H1 (cell line): ENCODE measurements around the gene CHMP5. TPM values are rescaled to one million over a fixed set of nuclear protein-coding genes. Genes with fewer than 3 reads are reported as not detected.

Experiments
- CHD1 ChIP-seq: IDR thresholded peaks from 2 replicates; pipeline ENCODE4 v1.6.1; 2012; ENCODE audit warnings: low read depth, low read length, improper control_type of control experiment
- HDAC6 ChIP-seq: IDR thresholded peaks from one replicate; pipeline ENCODE4 v1.7.1; 2012; ENCODE audit warnings: low read depth, mild to moderate bottlenecking, inconsistent platforms, low read length, moderate library complexity
- KDM4A ChIP-seq: IDR thresholded peaks from one replicate; pipeline ENCODE4 v1.7.1; 2012; ENCODE audit warnings: low read depth, mild to moderate bottlenecking, moderate library complexity, low read length, inconsistent platforms; ENCODE audit not compliant: severe bottlenecking
- KDM5A ChIP-seq: fragments of 200-600 bp; IDR thresholded peaks from 2 replicates; pipeline ENCODE4 v1.7.1; 2012; ENCODE audit warnings: mild to moderate bottlenecking, low read length, inconsistent platforms, mixed read lengths
- MAFK ChIP-seq: IDR thresholded peaks from 2 replicates; pipeline ENCODE4 v1.6.1; 2012; ENCODE audit warnings: low read depth, mild to moderate bottlenecking, improper control_type of control experiment, low read length
- NRF1 ChIP-seq: IDR thresholded peaks from 2 replicates; pipeline ENCODE4 v1.6.1; 2011; ENCODE audit warnings: mild to moderate bottlenecking, low read depth, low read length, improper control_type of control experiment
- POLR2AphosphoS5 ChIP-seq: IDR thresholded peaks from 2 replicates; pipeline ENCODE4 v1.6.1; 2011; ENCODE audit warnings: low read depth, low read length
- SIX5 ChIP-seq: IDR thresholded peaks from 2 replicates; pipeline ENCODE4 v1.6.1; 2011; ENCODE audit warnings: mild to moderate bottlenecking, low read depth, low read length
- SP4 ChIP-seq: IDR thresholded peaks from 2 replicates; pipeline ENCODE4 v1.6.1; 2012; ENCODE audit warnings: low read length, inconsistent platforms
- SUZ12 ChIP-seq: fragments of 200-600 bp; sonication (generic); IDR thresholded peaks from 2 replicates; pipeline ENCODE4 v1.6.1; 2012; ENCODE audit warnings: mild to moderate bottlenecking, inconsistent platforms, low read length, moderate library complexity, mixed read lengths
- polyA plus RNA-seq, 7 experiments: library from polyadenylated mRNA; depleted of rRNA in 3 of 7; stranded (reverse) in 5 of 7; unstranded in 2 of 7; fragments of >200 nt in 5 of 7; fragments of 200-250 nt in 2 of 7; gene quantifications; 1 replicate in 5 of 7; 2 replicates in 1 of 7; 4 replicates in 1 of 7; pipeline versions ENCODE4 v1.2.1 to v1.2.3, GENCODE V29; 2011 to 2013; ENCODE audit warnings: missing spikeins in 2 of 7, mixed read lengths in 2 of 7
- total RNA-seq: library from RNA; stranded (reverse); fragmentation: NEBNext Ultra II Directional; extraction: Animal tissue kit (Norgen Biotek cat#: 25700); gene quantifications from 2 replicates; pipeline ENCODE4 v1.2.1, GENCODE V29; 2021

CHMP5 gene
- total and polyA plus RNA-seq, 2 of the 8 experiments (the other 6 are each of a cell fraction or from before 2014, with no cell fraction given), result 25.0 to 47.3 TPM

- TF ChIP-seq SUZ12, result no peak
- no peak for TF ChIP-seq MAFK
- no peak for TF ChIP-seq CHD1
- TF ChIP-seq NRF1, result no peak
- no peak for TF ChIP-seq HDAC6
- TF ChIP-seq KDM5A, result no peak
- no peak for TF ChIP-seq SIX5
- no peak for TF ChIP-seq KDM4A
- TF ChIP-seq POLR2AphosphoS5, result no peak
- no peak for TF ChIP-seq SP4
These were observed 32.0 kb upstream of the CHMP5 start (continued) for GRCh38 chr9:33232815-33233214.
